NCI-H460 (cell line): ENCODE results near the gene DPH1. TPM values are rescaled to one million over a fixed set of nuclear protein-coding genes. Genes with fewer than 3 reads are reported as not detected.

Source experiments
- DNase-seq: peaks from one replicate; pipeline ENCODE4 v3.0.0-alpha.2; 2016; ENCODE audit warnings: low read depth; ENCODE audit errors: extremely low read depth
- total RNA-seq: library from RNA; depleted of rRNA; stranded (reverse); fragments of >200 nt; shearing (Covaris generic); gene quantifications from 2 replicates; pipeline ENCODE4 v1.2.3, GENCODE V29; 2014

The DPH1 gene
- total RNA-seq, 1 experiment from 2014 or later = 33.7 TPM

- no peak for DNase-seq
Measured at GRCh38 chr17:2048805-2049204, 18.9 kb downstream of the DPH1 start.

- peak; percentile 77 for DNase-seq
Measured at GRCh38 chr17:2049333-2050299, 19.7 kb downstream of the DPH1 start.

GRCh38 chr17:2050300-2051060 lies 20.5 kb downstream of the DPH1 start:
- peak; percentile 46 for DNase-seq

GRCh38 chr17:2051061-2051932 lies 21.3 kb downstream of the DPH1 start:
- DNase-seq = no peak

- DNase-seq = no peak
Measured at GRCh38 chr17:2051933-2052559, 22.1 kb downstream of the DPH1 start.

GRCh38 chr17:2053380-2054261 lies 23.7 kb downstream of the DPH1 start:
- peak; percentile 33 for DNase-seq

- no peak for DNase-seq
Measured at GRCh38 chr17:2054262-2054511, 24.2 kb downstream of the DPH1 start.

- DNase-seq = peak; percentile 46
Measured at GRCh38 chr17:2054512-2055291, 24.7 kb downstream of the DPH1 start, which contains the start of gene HIC1. Gene HIC1 (plus strand): TSS chr17:2055103. CDS start chr17:2056691, 1,588 bp downstream.

- no peak for DNase-seq
Measured at GRCh38 chr17:2055292-2056205, 25.6 kb downstream of the DPH1 start.

GRCh38 chr17:2056206-2057174 lies 26.5 kb downstream of the DPH1 start:
- DNase-seq = no peak

- DNase-seq = no peak
Measured at GRCh38 chr17:2057175-2057759, 27.3 kb downstream of the DPH1 start.

GRCh38 chr17:2057760-2058585 lies 28.0 kb downstream of the DPH1 start:
- no peak for DNase-seq

GRCh38 chr17:2058586-2059546 lies 28.9 kb downstream of the DPH1 start:
- no peak for DNase-seq
